Measurements from ENCODE around the gene CAPN13. TPM values are rescaled to one million over a fixed set of nuclear protein-coding genes. Genes with fewer than 3 reads are reported as not detected.

Gene CAPN13
- total RNA-seq, 1 experiment from 2014 or later: 12.0 TPM

- no peak overlapping the region for H3K27ac Mint-ChIP-seq (ENCODE audit: unreplicated experiment)
- BruUV-seq (replicated peaks): no TSS peak
- no peaks in the 10 kb centered on the region for H3K36me3 Mint-ChIP-seq (ENCODE audit: insufficient read depth, unreplicated experiment)
- intact Hi-C loops (cut with micrococcal nuclease; ENCODE audit: unreplicated experiment): loop anchor here (5.0 to 10.0 kb wide), 3 partner anchors 255 to 615 kb away; no protein-coding TSS in a partner anchor
- H3K4me3 Mint-ChIP-seq (ENCODE audit: low read depth, unreplicated experiment): no peak overlapping the region
- no peak for DNase-seq
- CTCF ChIA-PET: interaction anchor here (1.0 to 3.3 kb wide), 2 partner anchors 501 to 545 kb away, joined by 3 to 111 read pairs; no protein-coding TSS in a partner anchor
- no peaks in the 10 kb centered on the region for H3K4me1 Mint-ChIP-seq (ENCODE audit: low read depth, unreplicated experiment)
- no peak for TF ChIP-seq CTCF (IDR thresholded peaks at IDR 0.05; ENCODE audit: unreplicated experiment)
- no peaks in the 10 kb centered on the region for H3K9me3 Mint-ChIP-seq (ENCODE audit: low read depth, unreplicated experiment)
- peaks cover 12% of the 10 kb centered on the region for H3K27me3 Mint-ChIP-seq (ENCODE audit: unreplicated experiment)
Measured at GRCh38 chr2:30709516-30709915, 97.7 kb downstream of the CAPN13 start.

GRCh38 chr2:30708491-30709290 is 98.6 kb downstream of the CAPN13 start:
- no TSS peak for BruUV-seq (replicated peaks)
- H3K4me3 Mint-ChIP-seq (ENCODE audit: low read depth, unreplicated experiment): no peak overlapping the region
- H3K36me3 Mint-ChIP-seq (ENCODE audit: insufficient read depth, unreplicated experiment): no peaks in the 10 kb centered on the region
- H3K9me3 Mint-ChIP-seq (ENCODE audit: low read depth, unreplicated experiment): no peaks in the 10 kb centered on the region
- no peak overlapping the region for H3K27ac Mint-ChIP-seq (ENCODE audit: unreplicated experiment)
- CTCF ChIA-PET: interaction anchor here (1.2 to 3.3 kb wide), 2 partner anchors 544 kb away, joined by 3 to 111 read pairs; no protein-coding TSS in a partner anchor
- intact Hi-C loops (cut with micrococcal nuclease; ENCODE audit: unreplicated experiment): loop anchor here (5.0 to 10.0 kb wide), 3 partner anchors 254 to 614 kb away; no protein-coding TSS in a partner anchor
- peaks cover 12% of the 10 kb centered on the region for H3K27me3 Mint-ChIP-seq (ENCODE audit: unreplicated experiment)
- DNase-seq: no peak
- peak; percentile 40 for TF ChIP-seq CTCF (IDR thresholded peaks at IDR 0.05; ENCODE audit: unreplicated experiment)
- no peaks in the 10 kb centered on the region for H3K4me1 Mint-ChIP-seq (ENCODE audit: low read depth, unreplicated experiment)

GRCh38 chr2:30707304-30707903 is 99.8 kb downstream of the CAPN13 start:
- DNase-seq: no peak
- TF ChIP-seq CTCF (IDR thresholded peaks at IDR 0.05; ENCODE audit: unreplicated experiment): peak; percentile 48
- BruUV-seq (replicated peaks): no TSS peak
- H3K9me3 Mint-ChIP-seq (ENCODE audit: low read depth, unreplicated experiment): no peaks in the 10 kb centered on the region
- H3K27ac Mint-ChIP-seq (ENCODE audit: unreplicated experiment): no peak overlapping the region
- CTCF ChIA-PET: interaction anchor here (1.6 to 2.4 kb wide), 2 partner anchors 499 to 543 kb away, joined by 12 read pairs; no protein-coding TSS in a partner anchor
- no peak overlapping the region for H3K4me3 Mint-ChIP-seq (ENCODE audit: low read depth, unreplicated experiment)
- H3K4me1 Mint-ChIP-seq (ENCODE audit: low read depth, unreplicated experiment): no peaks in the 10 kb centered on the region
- intact Hi-C loops (cut with micrococcal nuclease; ENCODE audit: unreplicated experiment): loop anchor here (1.0 to 10.0 kb wide), 5 partner anchors 253 to 613 kb away; no protein-coding TSS in a partner anchor
- peaks cover 12% of the 10 kb centered on the region for H3K27me3 Mint-ChIP-seq (ENCODE audit: unreplicated experiment)
- H3K36me3 Mint-ChIP-seq (ENCODE audit: insufficient read depth, unreplicated experiment): no peaks in the 10 kb centered on the region

GRCh38 chr2:30706534-30707303 is 100.5 kb downstream of the CAPN13 start:
- Mint-ChIP-seq H3K36me3 (ENCODE audit: insufficient read depth, unreplicated experiment) (no peaks in the 10 kb centered on the region), H3K27ac (ENCODE audit: unreplicated experiment) (no peak overlapping the region), H3K4me1 (ENCODE audit: low read depth, unreplicated experiment) (no peaks in the 10 kb centered on the region), H3K4me3 (ENCODE audit: low read depth, unreplicated experiment) (no peak overlapping the region), H3K27me3 (ENCODE audit: unreplicated experiment) (peaks cover 12% of the 10 kb centered on the region), H3K9me3 (ENCODE audit: low read depth, unreplicated experiment) (peaks cover 5% of the 10 kb centered on the region)
- CTCF ChIA-PET: interaction anchor here (0.5 to 2.4 kb wide), 3 partner anchors 468 to 542 kb away, joined by 3 to 12 read pairs (median 12); no protein-coding TSS in a partner anchor
- no TSS peak for BruUV-seq (replicated peaks)
- TF ChIP-seq CTCF (IDR thresholded peaks at IDR 0.05; ENCODE audit: unreplicated experiment): peak; percentile 86
- DNase-seq: peak; percentile 79
- intact Hi-C loops (cut with micrococcal nuclease; ENCODE audit: unreplicated experiment): loop anchor here (1.0 to 10.0 kb wide), 5 partner anchors 252 to 612 kb away; no protein-coding TSS in a partner anchor
